ENCODE results near the gene USP17L11.
"Not testable (repeated sequence)": the region's sequence is repeated elsewhere in the genome, so short reads cannot be mapped to it uniquely, and the experiment has no call there.

The USP17L11 gene, protein sequence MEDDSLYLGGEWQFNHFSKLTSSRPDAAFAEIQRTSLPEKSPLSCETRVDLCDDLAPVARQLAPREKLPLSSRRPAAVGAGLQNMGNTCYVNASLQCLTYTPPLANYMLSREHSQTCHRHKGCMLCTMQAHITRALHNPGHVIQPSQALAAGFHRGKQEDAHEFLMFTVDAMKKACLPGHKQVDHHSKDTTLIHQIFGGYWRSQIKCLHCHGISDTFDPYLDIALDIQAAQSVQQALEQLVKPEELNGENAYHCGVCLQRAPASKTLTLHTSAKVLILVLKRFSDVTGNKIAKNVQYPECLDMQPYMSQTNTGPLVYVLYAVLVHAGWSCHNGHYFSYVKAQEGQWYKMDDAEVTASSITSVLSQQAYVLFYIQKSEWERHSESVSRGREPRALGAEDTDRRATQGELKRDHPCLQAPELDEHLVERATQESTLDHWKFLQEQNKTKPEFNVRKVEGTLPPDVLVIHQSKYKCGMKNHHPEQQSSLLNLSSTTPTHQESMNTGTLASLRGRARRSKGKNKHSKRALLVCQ

DNA sequence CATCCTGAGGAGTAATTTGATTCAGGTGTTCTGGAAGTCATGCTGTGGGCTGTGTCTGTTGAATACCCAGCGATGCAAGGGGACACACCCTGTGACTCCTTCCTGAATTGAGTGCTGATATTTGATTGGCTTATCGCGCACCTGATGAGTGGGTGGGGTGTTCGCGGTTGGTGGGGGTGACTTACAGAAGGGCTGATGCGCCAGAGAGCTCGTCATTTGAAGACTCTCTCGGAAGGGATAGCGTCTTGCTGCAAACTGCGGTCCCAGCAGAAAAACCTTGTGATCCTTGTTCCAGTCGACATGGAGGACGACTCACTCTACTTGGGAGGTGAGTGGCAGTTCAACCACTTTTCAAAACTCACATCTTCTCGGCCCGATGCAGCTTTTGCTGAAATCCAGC lies at the start of gene USP17L11:
USP17L11 (plus strand) TSS at position 301 of the 400 bp plus-strand sequence; CDS start at position 301, 0 bp downstream.
- DNase-seq: not testable (repeated sequence)

DNA sequence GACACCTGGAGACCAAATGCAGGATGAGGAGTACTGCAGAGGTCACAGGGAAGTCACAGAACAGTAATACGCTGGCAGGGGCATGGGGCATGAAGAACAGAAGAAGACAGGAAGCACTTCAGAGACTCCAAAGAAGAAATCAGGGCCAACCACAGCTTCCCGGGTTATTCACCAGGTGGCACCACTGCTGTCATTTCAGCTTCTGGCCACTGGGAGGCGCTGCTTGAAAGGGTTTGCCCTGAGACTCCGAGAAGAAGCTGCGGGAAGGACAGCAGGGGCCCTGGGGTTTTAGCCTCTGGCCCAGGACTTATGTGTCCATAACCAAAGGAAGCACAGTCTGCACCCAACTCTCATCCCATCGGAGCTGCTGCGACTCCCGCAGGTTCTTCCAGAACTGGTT lies 49.2 kb upstream of the USP17L11 start:
- not testable (repeated sequence) for DNase-seq

DNA sequence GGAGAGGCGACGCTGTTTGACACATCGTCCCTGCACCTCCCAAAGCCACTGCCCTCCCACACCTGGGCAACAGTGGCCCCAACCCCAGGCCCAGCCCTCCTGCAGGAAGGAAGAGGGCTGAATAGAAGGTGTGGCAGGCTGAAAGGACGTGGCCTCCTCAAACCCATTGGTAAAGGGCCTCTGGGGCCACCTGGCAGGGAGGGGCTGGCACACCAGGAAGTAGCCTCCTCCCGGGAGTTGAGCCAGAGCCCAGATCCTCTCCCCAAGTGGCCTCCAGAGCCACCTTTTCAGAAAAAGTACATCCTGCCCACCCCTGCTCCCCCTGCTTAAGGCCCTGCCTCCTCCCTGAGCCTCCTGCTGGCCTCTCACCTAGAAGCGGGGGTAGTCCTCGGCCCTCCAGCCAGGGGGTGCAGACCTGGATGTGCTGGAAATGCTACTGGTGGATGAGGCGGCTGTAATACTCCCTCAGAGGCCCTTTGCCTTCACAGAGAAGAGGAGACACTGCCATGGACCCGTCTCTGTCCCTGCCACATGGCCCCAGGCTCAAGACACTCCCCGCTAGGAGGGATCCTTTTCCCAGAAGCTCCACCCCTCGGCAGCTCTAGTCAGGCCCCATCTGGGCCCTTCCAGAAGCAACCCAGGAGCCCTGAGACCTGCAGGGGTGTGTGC lies 45.3 kb upstream of the USP17L11 start, which contains the start of gene FAM90A26:
FAM90A26 (plus strand) TSS at position 619 of the 669 bp plus-strand sequence. CDS start 2,764 bp downstream, outside the sequence.
- not testable (repeated sequence) for DNase-seq

DNA sequence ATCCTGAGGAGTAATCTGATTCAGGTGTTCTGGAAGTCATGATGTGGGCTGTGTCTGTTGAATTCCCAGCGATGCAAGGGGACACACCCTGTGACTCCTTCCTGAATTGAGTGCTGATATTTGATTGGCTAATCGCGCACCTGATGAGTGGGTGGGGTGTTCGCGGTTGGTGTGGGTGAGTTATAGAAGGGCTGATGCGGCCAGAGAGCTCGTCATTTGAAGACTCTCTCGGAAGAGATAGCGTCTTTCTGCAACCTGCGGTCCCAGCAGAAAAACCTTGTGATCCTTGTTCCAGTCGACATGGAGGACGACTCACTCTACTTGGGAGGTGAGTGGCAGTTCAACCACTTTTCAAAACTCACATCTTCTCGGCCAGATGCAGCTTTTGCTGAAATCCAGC lies 4.8 kb upstream of the USP17L11 start, which contains the start of gene USP17L10:
USP17L10 (plus strand) TSS at position 301 of the 400 bp plus-strand sequence; CDS start at position 301, 0 bp downstream.
- not testable (repeated sequence) for DNase-seq

DNA sequence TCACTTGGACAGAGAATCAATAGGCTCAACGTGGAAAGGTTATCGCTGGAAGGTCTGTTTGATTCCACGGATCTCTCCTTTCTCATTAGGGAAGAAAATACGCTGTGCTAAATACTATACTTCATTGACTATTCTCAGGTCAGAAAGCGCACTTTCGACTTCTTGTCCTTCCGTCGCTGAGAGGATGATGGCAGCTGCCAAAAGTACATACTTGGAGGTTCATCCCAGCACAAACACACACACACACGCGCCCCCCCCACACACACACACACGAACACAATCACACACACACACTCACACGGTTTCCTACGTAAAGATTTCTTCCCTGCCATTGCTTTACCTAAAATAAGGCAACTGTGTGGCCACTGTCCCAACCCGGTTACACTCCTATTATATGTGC lies 504 bp upstream of the USP17L11 start:
- not testable (repeated sequence) for DNase-seq

DNA sequence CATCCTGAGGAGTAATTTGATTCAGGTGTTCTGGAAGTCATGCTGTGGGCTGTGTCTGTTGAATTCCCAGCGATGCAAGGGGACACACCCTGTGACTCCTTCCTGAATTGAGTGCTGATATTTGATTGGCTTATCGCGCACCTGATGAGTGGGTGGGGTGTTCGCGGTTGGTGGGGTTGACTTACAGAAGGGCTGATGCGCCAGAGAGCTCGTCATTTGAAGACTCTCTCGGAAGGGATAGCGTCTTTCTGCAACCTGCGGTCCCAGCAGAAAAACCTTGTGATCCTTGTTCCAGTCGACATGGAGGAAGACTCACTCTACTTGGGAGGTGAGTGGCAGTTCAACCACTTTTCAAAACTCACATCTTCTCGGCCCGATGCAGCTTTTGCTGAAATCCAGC lies 4.6 kb downstream of the USP17L11 start, which contains the start of gene USP17L12:
USP17L12 (plus strand) TSS at position 301 of the 400 bp plus-strand sequence; CDS start at position 301, 0 bp downstream.
- DNase-seq: not testable (repeated sequence)

DNA sequence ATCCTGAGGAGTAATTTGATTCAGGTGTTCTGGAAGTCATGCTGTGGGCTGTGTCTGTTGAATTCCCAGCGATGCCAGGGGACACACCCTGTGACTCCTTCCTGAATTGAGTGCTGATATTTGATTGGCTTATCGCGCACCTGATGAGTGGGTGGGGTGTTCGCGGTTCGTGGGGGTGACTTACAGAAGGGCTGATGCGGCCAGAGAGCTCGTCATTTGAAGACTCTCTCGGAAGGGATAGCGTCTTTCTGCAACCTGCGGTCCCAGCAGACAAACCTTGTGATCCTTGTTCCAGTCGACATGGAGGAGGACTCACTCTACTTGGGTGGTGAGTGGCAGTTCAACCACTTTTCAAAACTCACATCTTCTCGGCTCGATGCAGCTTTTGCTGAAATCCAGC lies 9.4 kb downstream of the USP17L11 start, which contains the start of gene USP17L13:
USP17L13 (plus strand) TSS at position 301 of the 400 bp plus-strand sequence; CDS start at position 301, 0 bp downstream.
- not testable (repeated sequence) for DNase-seq

DNA sequence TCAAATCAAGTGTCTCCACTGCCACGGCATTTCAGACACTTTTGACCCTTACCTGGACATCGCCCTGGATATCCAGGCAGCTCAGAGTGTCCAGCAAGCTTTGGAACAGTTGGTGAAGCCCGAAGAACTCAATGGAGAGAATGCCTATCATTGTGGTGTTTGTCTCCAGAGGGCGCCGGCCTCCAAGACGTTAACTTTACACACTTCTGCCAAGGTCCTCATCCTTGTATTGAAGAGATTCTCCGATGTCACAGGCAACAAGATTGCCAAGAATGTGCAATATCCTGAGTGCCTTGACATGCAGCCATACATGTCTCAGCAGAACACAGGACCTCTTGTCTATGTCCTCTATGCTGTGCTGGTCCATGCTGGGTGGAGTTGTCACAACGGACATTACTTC lies 15.0 kb downstream of the USP17L11 start:
- not testable (repeated sequence) for DNase-seq

DNA sequence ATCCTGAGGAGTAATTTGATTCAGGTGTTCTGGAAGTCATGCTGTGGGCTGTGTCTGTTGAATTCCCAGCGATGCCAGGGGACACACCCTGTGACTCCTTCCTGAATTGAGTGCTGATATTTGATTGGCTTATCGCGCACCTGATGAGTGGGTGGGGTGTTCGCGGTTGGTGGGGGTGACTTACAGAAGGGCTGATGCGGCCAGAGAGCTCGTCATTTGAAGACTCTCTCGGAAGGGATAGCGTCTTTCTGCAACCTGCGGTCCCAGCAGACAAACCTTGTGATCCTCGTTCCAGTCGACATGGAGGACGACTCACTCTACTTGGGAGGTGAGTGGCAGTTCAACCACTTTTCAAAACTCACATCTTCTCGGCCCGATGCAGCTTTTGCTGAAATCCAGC lies 18.9 kb downstream of the USP17L11 start, which contains the start of gene USP17L15:
USP17L15 (plus strand) TSS at position 301 of the 400 bp plus-strand sequence; CDS start at position 301, 0 bp downstream.
- not testable (repeated sequence) for DNase-seq

DNA sequence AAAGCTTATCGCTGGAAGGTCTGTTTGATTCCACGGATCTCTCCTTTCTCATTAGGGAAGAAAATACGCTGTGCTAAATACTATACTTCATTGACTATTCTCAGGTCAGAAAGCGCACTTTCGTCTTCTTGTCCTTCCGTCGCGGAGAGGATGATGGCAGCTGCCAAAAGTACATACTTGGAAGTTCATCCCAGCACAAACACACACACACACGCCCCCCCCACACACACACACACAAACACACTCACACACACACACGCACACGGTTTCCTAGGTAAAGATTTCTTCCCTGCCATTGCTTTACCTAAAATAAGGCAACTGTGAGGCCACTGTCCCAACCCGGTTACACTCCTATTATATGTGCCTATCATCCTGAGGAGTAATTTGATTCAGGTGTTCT lies 23.3 kb downstream of the USP17L11 start:
- DNase-seq: not testable (repeated sequence)

DNA sequence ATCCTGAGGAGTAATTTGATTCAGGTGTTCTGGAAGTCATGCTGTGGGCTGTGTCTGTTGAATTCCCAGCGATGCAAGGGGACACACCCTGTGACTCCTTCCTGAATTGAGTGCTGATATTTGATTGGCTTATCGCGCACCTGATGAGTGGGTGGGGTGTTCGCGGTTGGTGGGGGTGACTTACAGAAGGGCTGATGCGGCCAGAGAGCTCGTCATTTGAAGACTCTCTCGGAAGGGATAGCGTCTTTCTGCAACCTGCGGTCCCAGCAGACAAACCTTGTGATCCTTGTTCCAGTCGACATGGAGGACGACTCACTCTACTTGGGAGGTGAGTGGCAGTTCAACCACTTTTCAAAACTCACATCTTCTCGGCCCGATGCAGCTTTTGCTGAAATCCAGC lies 28.4 kb downstream of the USP17L11 start, which contains the start of gene USP17L17:
USP17L17 (plus strand) TSS at position 301 of the 400 bp plus-strand sequence; CDS start at position 301, 0 bp downstream.
- not testable (repeated sequence) for DNase-seq

DNA sequence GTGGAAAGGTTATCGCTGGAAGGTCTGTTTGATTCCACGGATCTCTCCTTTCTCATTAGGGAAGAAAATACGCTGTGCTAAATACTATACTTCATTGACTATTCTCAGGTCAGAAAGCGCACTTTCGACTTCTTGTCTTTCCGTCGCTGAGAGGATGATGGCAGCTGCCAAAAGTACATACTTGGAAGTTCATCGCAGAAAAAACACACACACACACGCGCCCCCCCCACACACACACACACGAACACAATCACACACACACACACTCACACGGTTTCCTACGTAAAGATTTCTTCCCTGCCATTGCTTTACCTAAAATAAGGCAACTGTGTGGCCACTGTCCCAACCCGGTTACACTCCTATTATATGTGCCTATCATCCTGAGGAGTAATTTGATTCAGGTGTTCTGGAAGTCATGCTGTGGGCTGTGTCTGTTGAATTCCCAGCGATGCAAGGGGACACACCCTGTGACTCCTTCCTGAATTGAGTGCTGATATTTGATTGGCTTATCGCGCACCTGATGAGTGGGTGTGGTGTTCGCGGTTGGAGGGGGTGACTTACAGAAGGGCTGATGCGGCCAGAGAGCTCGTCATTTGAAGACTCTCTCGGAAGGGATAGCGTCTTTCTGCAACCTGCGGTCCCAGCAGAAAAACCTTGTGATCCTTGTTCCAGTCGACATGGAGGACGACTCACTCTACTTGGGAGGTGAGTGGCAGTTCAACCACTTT lies 32.9 kb downstream of the USP17L11 start, which contains the start of gene USP17L18:
USP17L18 (plus strand) TSS at position 678 of the 728 bp plus-strand sequence; CDS start at position 678, 0 bp downstream.
- not testable (repeated sequence) for DNase-seq

DNA sequence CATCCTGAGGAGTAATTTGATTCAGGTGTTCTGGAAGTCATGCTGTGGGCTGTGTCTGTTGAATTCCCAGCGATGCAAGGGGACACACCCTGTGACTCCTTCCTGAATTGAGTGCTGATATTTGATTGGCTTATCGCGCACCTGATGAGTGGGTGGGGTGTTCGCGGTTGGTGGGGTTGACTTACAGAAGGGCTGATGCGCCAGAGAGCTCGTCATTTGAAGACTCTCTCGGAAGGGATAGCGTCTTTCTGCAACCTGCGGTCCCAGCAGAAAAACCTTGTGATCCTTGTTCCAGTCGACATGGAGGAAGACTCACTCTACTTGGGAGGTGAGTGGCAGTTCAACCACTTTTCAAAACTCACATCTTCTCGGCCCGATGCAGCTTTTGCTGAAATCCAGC lies 37.9 kb downstream of the USP17L11 start, which contains the start of gene USP17L19:
USP17L19 (plus strand) TSS at position 301 of the 400 bp plus-strand sequence; CDS start at position 301, 0 bp downstream.
- not testable (repeated sequence) for DNase-seq

DNA sequence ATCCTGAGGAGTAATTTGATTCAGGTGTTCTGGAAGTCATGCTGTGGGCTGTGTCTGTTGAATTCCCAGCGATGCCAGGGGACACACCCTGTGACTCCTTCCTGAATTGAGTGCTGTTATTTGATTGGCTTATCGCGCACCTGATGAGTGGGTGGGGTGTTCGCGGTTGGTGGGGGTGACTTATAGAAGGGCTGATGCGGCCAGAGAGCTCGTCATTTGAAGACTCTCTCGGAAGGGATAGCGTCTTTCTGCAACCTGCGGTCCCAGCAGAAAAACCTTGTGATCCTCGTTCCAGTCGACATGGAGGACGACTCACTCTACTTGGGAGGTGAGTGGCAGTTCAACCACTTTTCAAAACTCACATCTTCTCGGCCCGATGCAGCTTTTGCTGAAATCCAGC lies 42.6 kb downstream of the USP17L11 start, which contains the start of gene USP17L20:
USP17L20 (plus strand) TSS at position 301 of the 400 bp plus-strand sequence; CDS start at position 301, 0 bp downstream.
- DNase-seq: not testable (repeated sequence)

DNA sequence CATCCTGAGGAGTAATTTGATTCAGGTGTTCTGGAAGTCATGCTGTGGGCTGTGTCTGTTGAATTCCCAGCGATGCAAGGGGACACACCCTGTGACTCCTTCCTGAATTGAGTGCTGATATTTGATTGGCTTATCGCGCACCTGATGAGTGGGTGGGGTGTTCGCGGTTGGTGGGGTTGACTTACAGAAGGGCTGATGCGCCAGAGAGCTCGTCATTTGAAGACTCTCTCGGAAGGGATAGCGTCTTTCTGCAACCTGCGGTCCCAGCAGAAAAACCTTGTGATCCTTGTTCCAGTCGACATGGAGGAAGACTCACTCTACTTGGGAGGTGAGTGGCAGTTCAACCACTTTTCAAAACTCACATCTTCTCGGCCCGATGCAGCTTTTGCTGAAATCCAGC lies 47.4 kb downstream of the USP17L11 start, which contains the start of gene USP17L21:
USP17L21 (plus strand) TSS at position 301 of the 400 bp plus-strand sequence; CDS start at position 301, 0 bp downstream.
- DNase-seq: not testable (repeated sequence)

All from NCI-H2029 (cell line).